Hepatocyte (in vitro differentiated cells): ENCODE data around the gene ADGRL3. TPM values are rescaled to one million over a fixed set of nuclear protein-coding genes. Genes with fewer than 3 reads are reported as not detected.
"Not testable (repeated sequence)": the region's sequence is repeated elsewhere in the genome, so short reads cannot be mapped to it uniquely, and the experiment has no call there.

Experiments used
- DNase-seq: peaks from one replicate; pipeline ENCODE4 v3.0.0-alpha.2; 2016; ENCODE audit warnings: low spot score
- H2AFZ ChIP-seq: fragments of 200-600 bp; sonication (generic); 2 replicates; pipeline ENCODE4 v1.6.0; 2016; ENCODE audit warnings: antibody characterized with exemption, mild to moderate bottlenecking
- H3K27ac ChIP-seq: fragments of 200-600 bp; sonication (generic); 2 replicates; pipeline ENCODE4 v1.5.1; 2016; ENCODE audit warnings: mild to moderate bottlenecking
- H3K27me3 ChIP-seq: fragments of 200-600 bp; sonication (generic); 2 replicates; pipeline ENCODE4 v1.6.1; 2016
- H3K36me3 ChIP-seq: fragments of 200-600 bp; sonication (generic); replicated peaks from 2 replicates; pipeline ENCODE4 v1.5.1; 2016; ENCODE audit warnings: low read depth; ENCODE audit not compliant: insufficient read depth
- H3K4me1 ChIP-seq: fragments of 200-600 bp; sonication (generic); 2 replicates; pipeline ENCODE4 v1.5.1; 2016; ENCODE audit warnings: mild to moderate bottlenecking, moderate library complexity; ENCODE audit not compliant: insufficient read depth
- H3K4me2 ChIP-seq: fragments of 200-600 bp; sonication (generic); 2 replicates; pipeline ENCODE4 v1.6.0; 2016
- H3K4me3 ChIP-seq: fragments of 200-600 bp; sonication (generic); 2 replicates; pipeline ENCODE4 v1.5.1; 2016; ENCODE audit warnings: mild to moderate bottlenecking
- H3K79me2 ChIP-seq: fragments of 200-600 bp; sonication (generic); 2 replicates; pipeline ENCODE4 v1.6.0; 2017; ENCODE audit warnings: mild to moderate bottlenecking
- H3K9me2 ChIP-seq: fragments of 200-600 bp; sonication (generic); replicated peaks from 2 replicates; pipeline ENCODE4 v1.6.0; 2017; ENCODE audit warnings: mild to moderate bottlenecking; ENCODE audit not compliant: insufficient read depth
- H3K9me3 ChIP-seq: fragments of 200-600 bp; sonication (generic); 2 replicates; pipeline ENCODE4 v1.5.1; 2016; ENCODE audit warnings: low read depth, mild to moderate bottlenecking
- H4K20me1 ChIP-seq: fragments of 200-600 bp; sonication (generic); 2 replicates; pipeline ENCODE4 v1.6.0; 2016; ENCODE audit warnings: mild to moderate bottlenecking; ENCODE audit not compliant: insufficient read depth, poor library complexity, severe bottlenecking
- EZH2 ChIP-seq: fragments of 200-600 bp; sonication (generic); IDR thresholded peaks from 2 replicates; pipeline ENCODE4 v1.6.1; 2016; ENCODE audit warnings: antibody characterized with exemption, mild to moderate bottlenecking, borderline replicate concordance
- EZH2phosphoT487 ChIP-seq: fragments of 200-600 bp; sonication (generic); IDR thresholded peaks from one replicate; pipeline ENCODE4 v1.6.1; 2018; ENCODE audit warnings: antibody characterized with exemption, mild to moderate bottlenecking, low read depth, moderate library complexity; ENCODE audit not compliant: unreplicated experiment, severe bottlenecking
- WGBS: methylation state at CpG from one replicate; pipeline ENCODE4 v1.1.6; 2016; ENCODE audit warnings: low lambda C conversion rate; ENCODE audit errors: missing lambda C conversion rate; 5-methylcytosine and 5-hydroxymethylcytosine counted together
- polyA plus RNA-seq: library from polyadenylated mRNA; unstranded; fragments of >200 nt; fragmentation: Nextera tagmentation; extraction: Ambion mirVana; gene quantifications from 2 replicates; pipeline ENCODE4 v1.2.1, GENCODE V29; 2016
- total RNA-seq: library from RNA; depleted of rRNA; stranded (reverse); fragments of >200 nt; gene quantifications from 2 replicates; pipeline ENCODE4 v1.2.3, GENCODE V29; 2014
- TF ChIP-seq, protein P1 (sequence below): fragments of 200-600 bp; sonication (generic); IDR thresholded peaks from 2 replicates; pipeline ENCODE4 v1.5.1; 2016; ENCODE audit warnings: antibody characterized with exemption, mild to moderate bottlenecking; ENCODE audit not compliant: poor library complexity

Gene ADGRL3
- total and polyA plus RNA-seq, 2 experiments from 2014 or later = 4.4 to 21.2 TPM

DNA sequence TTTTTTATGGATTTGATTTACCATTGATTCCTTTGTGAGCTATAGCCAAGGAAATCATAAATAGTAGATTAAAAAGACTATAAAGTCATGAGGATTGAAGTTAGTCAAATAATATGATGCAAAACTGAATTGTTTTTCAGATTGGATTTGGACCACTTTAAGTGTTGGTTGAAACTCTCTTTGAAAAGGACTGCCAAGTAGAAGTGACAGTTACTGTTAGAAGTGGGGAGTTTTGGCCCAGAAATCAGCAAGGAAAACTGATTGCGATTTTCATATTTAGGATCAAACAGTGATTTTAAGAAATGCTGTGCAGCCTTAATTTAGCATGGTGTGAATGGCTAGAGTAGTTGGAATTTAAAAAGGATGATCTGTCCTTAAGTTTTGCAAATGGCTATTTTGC is 4.9 kb downstream of the ADGRL3 start:
- Histone ChIP-seq H3K4me3 (no peak overlapping the region), H3K9me3 (no peaks in the 10 kb centered on the region), H3K36me3 (no peaks in the 10 kb centered on the region), H3K79me2 (peaks cover 75% of the 10 kb centered on the region), H4K20me1 (peaks cover 9% of the 10 kb centered on the region), H3K4me2 (peak overlapping the region; percentile 87), H3K27ac (no peak overlapping the region), H3K27me3 (peaks cover 19% of the 10 kb centered on the region), H2AFZ (no peak overlapping the region), H3K9me2 (no peaks in the 10 kb centered on the region), H3K4me1 (no peaks in the 10 kb centered on the region)
- 90% methylated on average over 1 of the region's 1 CpG for WGBS
- TF ChIP-seq EZH2phosphoT487 (no peak), EZH2 (no peak)
- TF ChIP-seq, protein P1, sequence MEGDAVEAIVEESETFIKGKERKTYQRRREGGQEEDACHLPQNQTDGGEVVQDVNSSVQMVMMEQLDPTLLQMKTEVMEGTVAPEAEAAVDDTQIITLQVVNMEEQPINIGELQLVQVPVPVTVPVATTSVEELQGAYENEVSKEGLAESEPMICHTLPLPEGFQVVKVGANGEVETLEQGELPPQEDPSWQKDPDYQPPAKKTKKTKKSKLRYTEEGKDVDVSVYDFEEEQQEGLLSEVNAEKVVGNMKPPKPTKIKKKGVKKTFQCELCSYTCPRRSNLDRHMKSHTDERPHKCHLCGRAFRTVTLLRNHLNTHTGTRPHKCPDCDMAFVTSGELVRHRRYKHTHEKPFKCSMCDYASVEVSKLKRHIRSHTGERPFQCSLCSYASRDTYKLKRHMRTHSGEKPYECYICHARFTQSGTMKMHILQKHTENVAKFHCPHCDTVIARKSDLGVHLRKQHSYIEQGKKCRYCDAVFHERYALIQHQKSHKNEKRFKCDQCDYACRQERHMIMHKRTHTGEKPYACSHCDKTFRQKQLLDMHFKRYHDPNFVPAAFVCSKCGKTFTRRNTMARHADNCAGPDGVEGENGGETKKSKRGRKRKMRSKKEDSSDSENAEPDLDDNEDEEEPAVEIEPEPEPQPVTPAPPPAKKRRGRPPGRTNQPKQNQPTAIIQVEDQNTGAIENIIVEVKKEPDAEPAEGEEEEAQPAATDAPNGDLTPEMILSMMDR = no peak
- no peak for DNase-seq

DNA sequence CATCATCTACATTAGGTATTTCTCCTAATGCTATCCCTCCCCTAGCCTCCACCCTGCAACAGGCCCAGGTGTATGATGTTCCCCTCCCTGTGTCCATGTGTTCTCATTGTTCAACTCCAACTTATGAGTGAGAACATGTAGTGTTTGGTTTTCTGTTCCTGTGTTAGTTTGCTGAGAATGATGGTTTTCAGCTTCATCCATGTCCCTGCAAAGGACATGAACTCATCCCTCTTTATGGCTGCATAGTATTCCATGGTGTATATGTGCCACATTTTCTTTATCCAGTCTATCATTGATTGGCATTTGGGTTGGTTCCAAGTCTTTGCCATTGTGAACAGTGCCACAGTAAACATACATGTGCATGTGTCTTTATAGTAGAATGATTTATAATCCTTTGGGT is 7.0 kb downstream of the ADGRL3 start:
- not testable (repeated sequence) for H3K9me3 ChIP-seq, H3K4me3 ChIP-seq, DNase-seq, H3K9me2 ChIP-seq, H3K36me3 ChIP-seq, H3K27ac ChIP-seq, H2AFZ ChIP-seq, H3K4me2 ChIP-seq, H3K4me1 ChIP-seq
- Histone ChIP-seq H3K27me3 (peaks cover 17% of the 10 kb centered on the region), H3K79me2 (peaks cover 65% of the 10 kb centered on the region), H4K20me1 (peaks cover 11% of the 10 kb centered on the region)

DNA sequence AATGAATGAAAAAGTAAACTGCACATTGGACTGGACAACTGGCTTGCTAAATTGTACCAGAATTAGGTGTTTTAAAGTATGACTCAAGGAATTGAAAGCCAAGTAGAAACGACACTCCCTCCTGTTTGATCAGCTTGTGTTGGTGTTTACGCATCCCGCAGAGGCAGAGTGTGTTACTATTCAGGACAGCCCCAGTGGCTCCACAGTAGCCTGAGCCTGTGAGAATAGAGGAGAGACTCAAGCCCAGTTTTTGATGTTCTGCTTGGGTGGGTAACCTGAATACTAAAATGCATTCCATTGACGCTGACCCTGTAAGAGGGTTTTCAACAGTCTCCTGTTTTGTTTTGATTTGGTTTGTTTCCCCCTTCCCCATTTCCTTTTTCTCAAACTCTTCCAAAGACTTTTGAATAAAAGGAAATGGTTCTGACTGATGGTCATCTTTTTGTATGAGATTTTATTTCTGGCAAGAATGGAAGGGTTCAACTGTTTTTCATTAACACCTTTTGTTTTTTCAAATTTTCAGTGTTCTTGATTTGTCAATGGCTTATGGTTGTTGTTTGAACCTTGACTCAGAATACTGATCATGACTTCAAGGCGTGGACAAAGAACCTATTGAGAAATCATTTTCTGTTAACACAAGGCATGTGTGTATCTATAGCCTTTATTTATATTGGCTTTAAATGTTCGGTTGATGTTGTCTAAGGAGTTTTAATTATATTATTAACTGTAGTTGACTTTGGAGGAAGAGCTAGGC is 10.2 kb downstream of the ADGRL3 start:
- H3K4me1 ChIP-seq = no peaks in the 10 kb centered on the region
- H3K4me3 ChIP-seq = no peak overlapping the region
- H4K20me1 ChIP-seq = peaks cover 7% of the 10 kb centered on the region
- no peak overlapping the region for H3K4me2 ChIP-seq
- H3K36me3 ChIP-seq = no peaks in the 10 kb centered on the region
- H3K79me2 ChIP-seq = peaks cover 40% of the 10 kb centered on the region
- TF ChIP-seq EZH2 = no peak
- TF ChIP-seq EZH2phosphoT487 = no peak
- TF ChIP-seq, protein P1 = no peak
- H3K27ac ChIP-seq = no peak overlapping the region
- no peaks in the 10 kb centered on the region for H3K9me3 ChIP-seq
- 40% methylated on average over 6 of the region's 6 CpGs for WGBS
- H3K9me2 ChIP-seq = no peaks in the 10 kb centered on the region
- peak; percentile 8 for DNase-seq
- no peak overlapping the region for H2AFZ ChIP-seq
- no peaks in the 10 kb centered on the region for H3K27me3 ChIP-seq

DNA sequence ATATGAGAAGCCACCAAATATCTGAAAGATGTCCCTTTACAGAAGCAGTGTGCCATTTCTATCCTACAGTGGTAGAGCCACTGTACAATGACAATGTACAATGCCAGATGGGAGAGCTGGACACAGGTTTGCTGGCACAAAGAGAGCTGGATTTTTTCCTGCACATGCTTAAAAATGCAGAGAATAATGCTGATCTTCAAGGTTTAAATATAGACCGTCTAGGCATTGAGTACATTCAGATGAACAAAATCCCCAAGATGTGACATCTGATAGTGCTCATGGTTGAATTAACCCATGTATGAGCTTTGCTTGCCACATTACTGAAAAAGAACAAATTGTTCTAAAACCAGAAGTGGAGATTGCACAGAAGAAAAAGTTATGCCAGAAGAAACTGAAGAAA is 11.7 kb downstream of the ADGRL3 start:
- H3K9me2 ChIP-seq = no peaks in the 10 kb centered on the region
- no peak for TF ChIP-seq EZH2
- no peak for TF ChIP-seq EZH2phosphoT487
- TF ChIP-seq, protein P1 = no peak
- WGBS = 29% methylated on average over 1 of the region's 1 CpG
- H3K4me1 ChIP-seq = no peaks in the 10 kb centered on the region
- peaks cover 4% of the 10 kb centered on the region for H4K20me1 ChIP-seq
- no peaks in the 10 kb centered on the region for H3K36me3 ChIP-seq
- no peak for DNase-seq
- peaks cover 25% of the 10 kb centered on the region for H3K79me2 ChIP-seq
- H2AFZ ChIP-seq = no peak overlapping the region
- no peak overlapping the region for H3K4me2 ChIP-seq
- H3K27me3 ChIP-seq = no peaks in the 10 kb centered on the region
- no peak overlapping the region for H3K4me3 ChIP-seq
- no peaks in the 10 kb centered on the region for H3K9me3 ChIP-seq
- H3K27ac ChIP-seq = no peak overlapping the region
